PC-3 (cell line): Measurements from ENCODE around the gene B4GALT2. TPM values are rescaled to one million over a fixed set of nuclear protein-coding genes. Genes with fewer than 3 reads are reported as not detected.

Experiments
- ATAC-seq: fragments of 200-7000 bp; cut with Tn5 transposase; 2 replicates; pipeline ENCODE4 v1.9.1; 2020; ENCODE audit warnings: mild to moderate bottlenecking, moderate library complexity
- BruUV-seq: library from RNA; stranded (reverse); fragments of 400-500 nt; replicated peaks from 2 replicates; lab custom pipeline; 2021; lab: Mats Ljungman, UMichigan
- CTCF ChIA-PET: fragments of 300-600 bp; sonication (Branson Sonifier 250); formaldehyde crosslinking; loops from one replicate; lab custom pipeline; 2022; ENCODE audit warnings: antibody characterized with exemption; lab: Charles Lee
- POLR2A ChIA-PET: fragments of 300-600 bp; sonication (Branson Sonifier 250); formaldehyde crosslinking; loops from one replicate; lab custom pipeline; 2022; ENCODE audit warnings: antibody characterized with exemption; ENCODE audit not compliant: unreplicated experiment; lab: Charles Lee
- DNase-seq: peaks from one replicate; pipeline ENCODE4 v3.0.0-alpha.2; 2015
- H2AFZ ChIP-seq: fragments of 300-600 bp; sonication (generic); 2 replicates; pipeline ENCODE4 v1.6.0; 2016; ENCODE audit warnings: antibody characterized with exemption, low read length
- H3F3A ChIP-seq: fragments of 300-600 bp; sonication (generic); one replicate; pipeline ENCODE4 v1.6.0; 2017; ENCODE audit warnings: antibody characterized with exemption, low read length, control low read depth, mild to moderate bottlenecking; ENCODE audit not compliant: unreplicated experiment
- H3K27ac ChIP-seq: fragments of 300-600 bp; sonication (generic); 2 replicates; pipeline ENCODE4 v1.5.1; 2016; ENCODE audit warnings: mild to moderate bottlenecking, low read length
- H3K27me3 ChIP-seq: fragments of 300-600 bp; sonication (generic); 2 replicates; pipeline ENCODE4 v1.6.1; 2016; ENCODE audit warnings: low read length, mixed read lengths
- H3K36me3 ChIP-seq: fragments of 300-600 bp; sonication (generic); 2 replicates; pipeline ENCODE4 v1.6.1; 2016; ENCODE audit warnings: low read depth, mixed run types, low read length, mixed read lengths
- H3K4me1 ChIP-seq: fragments of 300-600 bp; sonication (generic); 2 replicates; pipeline ENCODE4 v1.5.1; 2016; ENCODE audit warnings: low read length; ENCODE audit not compliant: insufficient read depth
- H3K4me2 ChIP-seq: fragments of 300-600 bp; sonication (generic); 2 replicates; pipeline ENCODE4 v1.6.0; 2016; ENCODE audit warnings: low read length
- H3K4me3 ChIP-seq: fragments of 300-600 bp; sonication (generic); 2 replicates; pipeline ENCODE4 v1.5.1; 2016; ENCODE audit warnings: mild to moderate bottlenecking, low read length, mixed read lengths
- H3K79me2 ChIP-seq: fragments of 300-600 bp; sonication (generic); 2 replicates; pipeline ENCODE4 v1.6.1; 2017; ENCODE audit warnings: low read length, mixed read lengths
- H3K9ac ChIP-seq: fragments of 300-600 bp; sonication (generic); 2 replicates; pipeline ENCODE4 v1.6.0; 2016; ENCODE audit warnings: mild to moderate bottlenecking, low read length
- H3K9me2 ChIP-seq: fragments of 300-600 bp; sonication (generic); replicated peaks from 2 replicates; pipeline ENCODE4 v1.6.1; 2016; ENCODE audit warnings: mixed run types, low read length, mixed read lengths
- H3K9me3 ChIP-seq: fragments of 300-600 bp; sonication (generic); 2 replicates; pipeline ENCODE4 v1.6.1; 2016; ENCODE audit warnings: low read length, mixed read lengths
- H4K20me1 ChIP-seq: fragments of 300-600 bp; sonication (generic); 2 replicates; pipeline ENCODE4 v1.6.1; 2016; ENCODE audit warnings: low read length, mixed read lengths
- CTCF ChIP-seq: fragments of 300-600 bp; sonication (generic); conservative IDR thresholded peaks from 2 replicates; pipeline ENCODE4 v1.5.1; 2017; ENCODE audit warnings: antibody characterized with exemption, low read depth, mild to moderate bottlenecking, low read length
- EZH2 ChIP-seq: fragments of 300-600 bp; sonication (generic); IDR thresholded peaks from one replicate; pipeline ENCODE4 v1.6.1; 2017; ENCODE audit warnings: antibody characterized with exemption, mild to moderate bottlenecking, low read length; ENCODE audit not compliant: unreplicated experiment
- EZH2phosphoT487 ChIP-seq: fragments of 300-600 bp; sonication (generic); IDR thresholded peaks from 2 replicates; pipeline ENCODE4 v1.6.1; 2018; ENCODE audit warnings: mild to moderate bottlenecking, antibody characterized with exemption, low read length, borderline replicate concordance
- intact Hi-C: fragments of 100-400 bp; cut with micrococcal nuclease; formaldehyde crosslinking; loops from 2 replicates; pipeline ENCODE4 v1.9.0; 2023
- total RNA-seq: library from RNA; depleted of rRNA; stranded (reverse); fragments of >200 nt; gene quantifications from 2 replicates; pipeline ENCODE4 v1.2.3, GENCODE V29; 2014

B4GALT2 gene
- total RNA-seq, 1 experiment from 2014 or later, result 103 TPM

DNA sequence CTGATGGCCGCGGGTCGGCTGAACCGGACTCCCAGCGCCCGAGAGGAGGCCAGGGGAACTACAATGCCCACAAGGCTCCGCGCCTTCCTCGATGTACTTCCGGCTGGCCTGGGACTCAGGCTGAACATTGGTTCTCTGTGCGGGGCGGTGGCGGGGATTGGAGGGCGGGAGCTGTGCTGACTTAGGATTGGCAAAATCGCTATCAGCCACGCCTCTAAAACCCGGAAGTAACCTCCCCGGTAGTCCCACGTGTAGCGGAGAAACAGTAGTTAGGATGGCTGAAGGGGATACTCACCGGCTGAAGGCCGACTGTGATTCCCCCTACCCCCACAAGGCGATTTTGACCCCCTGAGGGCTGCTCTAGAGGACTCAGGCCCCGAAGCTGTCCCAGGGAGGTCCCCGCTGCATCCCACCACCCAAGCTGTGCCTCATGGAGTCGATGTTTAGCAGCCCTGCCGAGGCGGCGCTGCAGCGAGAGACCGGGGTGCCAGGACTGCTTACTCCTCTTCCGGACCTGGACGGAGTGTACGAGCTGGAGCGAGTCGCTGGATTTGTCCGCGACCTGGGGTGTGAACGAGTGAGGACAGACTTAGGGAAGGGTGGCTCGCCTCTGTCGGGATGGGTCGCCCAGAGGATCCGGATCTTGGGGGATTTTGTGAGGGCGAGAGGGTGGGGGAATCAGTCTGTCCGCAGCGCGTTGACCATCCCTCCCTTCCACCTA lies 9.1 kb upstream of the B4GALT2 start, which contains the start of gene DPH2:
TSS of gene DPH2 (plus strand) at position 265 of the 721 bp plus-strand sequence. CDS start at position 431, 166 bp downstream.
- H3K27me3 ChIP-seq, result no peaks in the 10 kb centered on the region
- H3K4me2 ChIP-seq, result peak within 1 kb of the TSS; percentile 88
- TF ChIP-seq EZH2 (no peak), EZH2phosphoT487 (no peak), CTCF (peak; percentile 35; the same call in 1 of the 2 replicates)
- peaks cover 18% of the 10 kb centered on the region for H3K4me1 ChIP-seq
- H3K9me2 ChIP-seq, result no peaks in the 10 kb centered on the region
- intact Hi-C loops, result loop anchor here (2.0 kb wide), 1 partner anchor 23 kb away; the partner anchor contains the start of gene IPO13
- H3K79me2 ChIP-seq, result peaks cover 21% of the 10 kb centered on the region
- peak; percentile 97 for DNase-seq
- H4K20me1 ChIP-seq, result no peaks in the 10 kb centered on the region
- peak within 1 kb of the TSS; percentile 23 for H3K27ac ChIP-seq
- CTCF ChIA-PET, result interaction anchor here (1.0 to 1.5 kb wide), 2 partner anchors 35 to 207 kb away, joined by 3 read pairs; no protein-coding TSS in a partner anchor
- POLR2A ChIA-PET, result interaction anchor here (0.5 to 1.2 kb wide), 2 partner anchors 41 to 767 kb away, joined by 3 to 7 read pairs; no protein-coding TSS in a partner anchor
- no peaks in the 10 kb centered on the region for H3K9me3 ChIP-seq
- BruUV-seq, result TSS peak; percentile 60
- H3F3A ChIP-seq, result no peaks in the 10 kb centered on the region
- H2AFZ ChIP-seq, result peak within 1 kb of the TSS; percentile 80
- peaks cover 25% of the 10 kb centered on the region for H3K36me3 ChIP-seq
- peak within 1 kb of the TSS; percentile 92 for H3K9ac ChIP-seq
- peak within 1 kb of the TSS; percentile 99 for H3K4me3 ChIP-seq
- peak; percentile 90 for ATAC-seq

DNA sequence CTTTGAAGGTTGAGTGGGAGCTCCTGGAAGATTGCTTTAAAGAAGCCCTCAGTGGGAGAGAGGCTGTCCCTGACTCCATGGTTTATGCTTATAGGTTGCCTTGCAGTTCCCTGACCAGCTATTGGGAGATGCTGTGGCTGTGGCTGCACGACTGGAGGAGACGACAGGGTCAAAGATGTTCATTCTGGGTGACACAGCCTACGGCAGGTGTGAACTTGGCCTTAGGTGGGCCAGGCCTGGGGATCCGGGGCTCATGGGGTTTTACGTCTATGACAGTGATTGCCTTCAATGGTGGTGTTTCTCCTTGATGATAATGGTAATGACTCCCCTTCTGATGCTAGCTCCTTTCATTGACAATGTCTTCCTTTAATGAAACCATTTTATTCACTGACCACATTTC lies 8.5 kb upstream of the B4GALT2 start:
- Histone ChIP-seq H3F3A (no peaks in the 10 kb centered on the region), H3K27ac (no peak overlapping the region), H2AFZ (no peak overlapping the region; the same call in 1 of the 2 replicates), H3K27me3 (no peaks in the 10 kb centered on the region), H3K9me3 (no peaks in the 10 kb centered on the region), H3K4me3 (peak overlapping the region; percentile 99), H4K20me1 (no peaks in the 10 kb centered on the region; the same call in 1 of the 2 replicates), H3K9me2 (no peaks in the 10 kb centered on the region), H3K9ac (peak overlapping the region; percentile 92), H3K4me2 (peak overlapping the region; percentile 88), H3K36me3 (peaks cover 25% of the 10 kb centered on the region), H3K4me1 (peaks cover 18% of the 10 kb centered on the region), H3K79me2 (peaks cover 27% of the 10 kb centered on the region)
- TF ChIP-seq EZH2, result no peak
- TF ChIP-seq CTCF, result no peak
- no peak for TF ChIP-seq EZH2phosphoT487
- BruUV-seq, result no TSS peak
- intact Hi-C loops, result no loop called here
- DNase-seq, result no peak
- POLR2A ChIA-PET, result interaction anchor here (1.2 kb wide), 1 partner anchor 41 kb away, joined by 3 read pairs; no protein-coding TSS in a partner anchor
- CTCF ChIA-PET, result interaction anchor here (1.5 kb wide), 1 partner anchor 36 kb away, joined by 3 read pairs; no protein-coding TSS in a partner anchor
- no peak for ATAC-seq
